ENCODE results near the gene CORO6.

CORO6 gene

DNA sequence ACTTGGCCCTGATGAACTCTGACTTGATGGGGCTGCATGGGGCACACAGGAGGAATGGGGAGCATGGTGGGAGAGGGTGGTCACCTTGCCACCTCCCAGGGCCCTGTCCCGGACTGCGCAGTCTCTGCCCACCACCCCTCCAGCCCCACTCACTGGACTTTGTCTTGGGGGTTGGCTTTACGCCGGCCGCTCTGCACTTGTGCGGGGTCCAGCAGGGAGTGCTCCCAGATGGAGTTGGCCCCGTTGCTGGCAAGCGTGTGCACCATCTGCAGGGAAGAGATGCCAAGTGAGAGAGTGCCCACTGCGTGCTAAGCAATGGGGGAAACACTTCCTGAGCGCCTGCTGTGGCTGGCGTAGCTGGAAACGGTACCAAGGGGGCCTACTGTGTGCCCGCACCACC, 39.9 kb downstream of the CORO6 start:
- Histone ChIP-seq H3K9ac (ENCODE audit: insufficient read length) (no peak overlapping the region), H3K4me3 (no peak overlapping the region), H3K27ac (no peak overlapping the region), H3K36me3 (ENCODE audit: insufficient read depth, low read length) (peaks cover 3% of the 10 kb centered on the region; the same call in 1 of the 2 replicates), H3K9me3 (ENCODE audit: low read depth, low read length) (no peaks in the 10 kb centered on the region)
- no peak for TF ChIP-seq POLR2AphosphoS5 (IDR thresholded peaks at IDR 0.05; ENCODE audit: borderline replicate concordance, low read depth, low read length)
- no peak for TF ChIP-seq FOXP2 (optimal IDR thresholded peaks at IDR 0.05; ENCODE audit: control extremely low read depth, extremely low read length, insufficient read depth)
- no peak for TF ChIP-seq EZH2 (IDR thresholded peaks at IDR 0.05)
- no peak for DNase-seq (ENCODE audit: low read depth, low spot score)

DNA sequence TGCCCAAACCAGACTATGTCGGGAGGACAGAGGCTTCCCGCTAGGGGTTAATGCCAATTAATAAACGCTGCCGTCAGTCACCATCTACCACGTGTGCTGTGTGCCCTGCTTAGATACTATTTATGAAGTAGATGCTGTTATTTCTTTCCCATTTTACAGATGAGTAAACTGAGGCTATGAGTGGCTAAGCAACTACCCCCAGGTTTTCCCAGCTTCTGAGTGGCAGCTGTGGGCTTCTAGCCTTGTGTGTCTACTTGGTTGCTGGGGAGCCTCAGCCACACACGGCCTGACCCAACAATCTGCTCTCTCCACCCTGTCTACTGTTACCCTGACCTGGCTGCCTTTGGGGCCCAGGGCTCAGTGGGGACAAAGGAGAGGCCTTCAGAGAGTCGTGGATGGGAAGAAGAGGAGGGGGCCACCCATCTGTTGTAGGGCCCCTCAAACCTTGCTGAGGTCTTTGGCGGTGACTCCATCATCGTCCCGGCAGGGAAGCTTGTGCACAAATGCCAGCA, 40.4 kb downstream of the CORO6 start:
- DNase-seq (ENCODE audit: low read depth, low spot score) = no peak
- H3K9me3 ChIP-seq (ENCODE audit: low read depth, low read length) = no peaks in the 10 kb centered on the region
- peaks cover 3% of the 10 kb centered on the region; the same call in 1 of the 2 replicates for H3K36me3 ChIP-seq (ENCODE audit: insufficient read depth, low read length)
- no peak overlapping the region for H3K9ac ChIP-seq (ENCODE audit: insufficient read length)
- H3K27ac ChIP-seq = no peak overlapping the region
- H3K4me3 ChIP-seq = no peak overlapping the region
- TF ChIP-seq EZH2 (IDR thresholded peaks at IDR 0.05) (no peak), FOXP2 (optimal IDR thresholded peaks at IDR 0.05; ENCODE audit: control extremely low read depth, extremely low read length, insufficient read depth) (no peak), POLR2AphosphoS5 (IDR thresholded peaks at IDR 0.05; ENCODE audit: borderline replicate concordance, low read depth, low read length) (no peak)

DNA sequence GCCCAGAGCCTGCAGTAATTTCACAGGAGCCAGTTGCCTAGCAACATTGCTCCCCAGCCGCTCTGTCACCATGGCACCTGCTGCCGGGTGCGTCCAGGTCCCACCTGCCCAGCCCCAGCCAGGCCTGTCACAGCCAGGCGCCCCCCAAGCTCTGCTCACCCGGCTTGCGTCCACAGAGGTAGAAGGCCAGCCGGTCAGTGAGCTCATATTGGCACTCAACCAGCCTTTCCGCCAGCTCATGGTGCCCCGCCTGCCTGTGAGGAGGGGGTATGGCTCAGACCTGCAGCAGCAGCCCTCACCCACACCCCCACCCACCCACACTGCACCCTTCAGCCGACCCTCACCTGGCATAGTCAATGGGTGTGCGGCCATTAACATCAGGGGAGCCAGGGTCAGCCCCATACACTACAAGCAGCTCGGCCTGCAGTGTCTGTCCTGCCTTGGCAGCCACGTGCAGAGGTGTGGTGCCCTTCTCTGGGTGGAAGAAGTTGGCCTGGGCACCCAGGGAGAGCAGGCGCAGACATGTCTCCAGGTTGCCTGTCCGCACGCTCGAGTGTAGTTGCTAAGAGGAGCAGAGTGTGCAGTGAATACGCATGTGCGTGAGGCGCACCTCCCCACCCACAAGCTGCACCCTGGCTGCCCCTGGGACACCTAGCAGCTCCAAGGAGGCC, 41.0 kb downstream of the CORO6 start:
- H3K9ac ChIP-seq (ENCODE audit: insufficient read length) = no peak overlapping the region
- no peak overlapping the region for H3K4me3 ChIP-seq
- no peaks in the 10 kb centered on the region for H3K9me3 ChIP-seq (ENCODE audit: low read depth, low read length)
- H3K36me3 ChIP-seq (ENCODE audit: insufficient read depth, low read length) = peaks cover 3% of the 10 kb centered on the region; the same call in 1 of the 2 replicates
- no peak overlapping the region for H3K27ac ChIP-seq
- no peak for DNase-seq (ENCODE audit: low read depth, low spot score)
- TF ChIP-seq EZH2 (IDR thresholded peaks at IDR 0.05) = no peak
- no peak for TF ChIP-seq FOXP2 (optimal IDR thresholded peaks at IDR 0.05; ENCODE audit: control extremely low read depth, extremely low read length, insufficient read depth)

DNA sequence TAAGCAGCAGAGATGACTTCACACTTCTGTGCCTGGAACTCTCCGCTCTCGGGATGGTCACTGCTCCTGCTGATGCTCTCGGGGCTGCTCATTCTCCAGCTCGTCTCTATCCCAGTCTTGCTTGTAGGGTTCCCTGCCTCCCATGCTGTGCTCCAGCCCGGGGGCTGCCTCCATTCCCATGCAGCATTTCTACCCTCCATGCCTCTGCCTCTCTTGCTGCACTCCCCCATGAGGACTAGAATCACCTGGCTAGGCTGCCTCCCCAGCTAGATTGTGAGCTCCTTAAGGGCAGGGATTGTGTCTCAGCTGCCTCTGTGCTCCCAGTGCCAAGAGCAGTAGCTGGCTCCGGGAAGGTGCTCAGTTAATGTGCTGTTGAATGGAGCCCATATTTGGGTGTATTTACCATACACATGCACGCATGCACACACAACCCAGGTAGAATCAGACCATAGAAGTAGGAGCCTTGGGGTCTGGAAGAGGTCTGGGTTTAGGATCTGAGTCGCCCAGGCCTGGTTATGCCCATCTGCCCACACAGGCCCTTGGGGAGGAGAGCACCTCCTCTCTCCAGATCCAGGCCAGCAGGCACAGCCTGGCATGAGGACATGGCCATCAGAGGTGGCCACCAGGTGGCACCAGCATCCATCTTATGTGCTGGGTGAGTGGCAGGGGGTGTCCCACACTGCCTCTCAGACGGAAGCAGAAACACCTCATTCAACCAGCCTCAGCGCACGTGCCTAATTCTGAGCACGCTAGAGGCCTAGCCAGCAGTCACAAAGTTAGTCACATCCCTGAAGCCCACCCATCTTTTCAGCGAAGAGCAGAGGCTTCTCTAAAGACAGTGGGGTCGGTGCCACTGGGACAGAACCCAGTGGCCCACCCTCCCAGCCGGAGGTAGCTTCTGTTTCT, 42.6 kb downstream of the CORO6 start:
- no peaks in the 10 kb centered on the region for H3K9me3 ChIP-seq (ENCODE audit: low read depth, low read length)
- no peak overlapping the region for H3K27ac ChIP-seq
- no peak overlapping the region for H3K4me3 ChIP-seq
- no peak for TF ChIP-seq EZH2 (IDR thresholded peaks at IDR 0.05)
- no peak for TF ChIP-seq POLR2AphosphoS5 (IDR thresholded peaks at IDR 0.05; ENCODE audit: borderline replicate concordance, low read depth, low read length)
- TF ChIP-seq FOXP2 (optimal IDR thresholded peaks at IDR 0.05; ENCODE audit: control extremely low read depth, extremely low read length, insufficient read depth) = no peak
- H3K9ac ChIP-seq (ENCODE audit: insufficient read length) = no peak overlapping the region
- no peak for DNase-seq (ENCODE audit: low read depth, low spot score)
- H3K36me3 ChIP-seq (ENCODE audit: insufficient read depth, low read length) = peaks cover 10% of the 10 kb centered on the region; the same call in 1 of the 2 replicates

DNA sequence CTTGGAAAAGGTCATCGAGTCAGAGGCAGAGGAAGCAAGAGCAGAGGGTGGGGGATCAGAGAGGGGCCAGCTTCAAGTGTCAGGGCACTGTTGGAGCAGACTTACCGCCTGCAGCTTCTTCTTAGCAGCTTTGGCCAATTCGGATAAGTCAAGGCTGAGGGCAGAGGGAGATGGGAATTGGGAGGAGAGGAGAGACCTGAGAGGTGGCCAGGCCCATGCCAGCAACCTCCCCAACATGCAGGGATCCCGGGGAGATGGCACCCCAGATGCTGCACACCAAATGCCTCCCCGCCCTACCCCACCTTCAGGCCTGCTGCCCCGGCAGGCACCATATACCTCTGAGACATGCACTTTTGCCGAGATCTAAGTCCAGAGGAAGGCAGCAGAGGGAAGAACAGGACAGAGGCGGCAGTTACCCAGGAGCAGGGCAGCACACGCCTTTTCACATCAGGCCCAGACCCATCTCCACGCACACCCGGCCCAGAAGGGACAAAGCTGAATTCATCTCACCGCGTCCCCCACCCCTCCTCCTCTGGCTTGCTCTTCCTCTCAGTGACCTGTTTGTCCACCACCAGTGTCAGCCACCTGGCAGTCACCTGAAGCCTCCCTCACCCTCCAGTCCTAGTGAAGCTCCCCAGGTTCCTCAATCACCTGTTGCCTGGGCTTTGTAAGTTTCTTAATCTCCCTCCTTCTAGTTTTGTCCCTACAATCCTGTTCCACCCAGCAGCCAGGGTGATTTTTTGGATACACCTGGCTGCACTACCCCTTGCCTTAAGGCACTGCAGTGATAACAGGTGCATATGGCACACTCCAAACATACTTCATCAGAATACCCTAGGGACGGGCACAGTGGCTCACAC, 43.9 kb downstream of the CORO6 start:
- H3K9me3 ChIP-seq (ENCODE audit: low read depth, low read length) = no peaks in the 10 kb centered on the region
- H3K9ac ChIP-seq (ENCODE audit: insufficient read length) = no peak overlapping the region
- no peak overlapping the region for H3K4me3 ChIP-seq
- no peak overlapping the region for H3K27ac ChIP-seq
- no peak for DNase-seq (ENCODE audit: low read depth, low spot score)
- H3K36me3 ChIP-seq (ENCODE audit: insufficient read depth, low read length) = peaks cover 10% of the 10 kb centered on the region; the same call in 1 of the 2 replicates
- TF ChIP-seq POLR2AphosphoS5 (IDR thresholded peaks at IDR 0.05; ENCODE audit: borderline replicate concordance, low read depth, low read length) (no peak), FOXP2 (optimal IDR thresholded peaks at IDR 0.05; ENCODE audit: control extremely low read depth, extremely low read length, insufficient read depth) (no peak), EZH2 (IDR thresholded peaks at IDR 0.05) (no peak)

DNA sequence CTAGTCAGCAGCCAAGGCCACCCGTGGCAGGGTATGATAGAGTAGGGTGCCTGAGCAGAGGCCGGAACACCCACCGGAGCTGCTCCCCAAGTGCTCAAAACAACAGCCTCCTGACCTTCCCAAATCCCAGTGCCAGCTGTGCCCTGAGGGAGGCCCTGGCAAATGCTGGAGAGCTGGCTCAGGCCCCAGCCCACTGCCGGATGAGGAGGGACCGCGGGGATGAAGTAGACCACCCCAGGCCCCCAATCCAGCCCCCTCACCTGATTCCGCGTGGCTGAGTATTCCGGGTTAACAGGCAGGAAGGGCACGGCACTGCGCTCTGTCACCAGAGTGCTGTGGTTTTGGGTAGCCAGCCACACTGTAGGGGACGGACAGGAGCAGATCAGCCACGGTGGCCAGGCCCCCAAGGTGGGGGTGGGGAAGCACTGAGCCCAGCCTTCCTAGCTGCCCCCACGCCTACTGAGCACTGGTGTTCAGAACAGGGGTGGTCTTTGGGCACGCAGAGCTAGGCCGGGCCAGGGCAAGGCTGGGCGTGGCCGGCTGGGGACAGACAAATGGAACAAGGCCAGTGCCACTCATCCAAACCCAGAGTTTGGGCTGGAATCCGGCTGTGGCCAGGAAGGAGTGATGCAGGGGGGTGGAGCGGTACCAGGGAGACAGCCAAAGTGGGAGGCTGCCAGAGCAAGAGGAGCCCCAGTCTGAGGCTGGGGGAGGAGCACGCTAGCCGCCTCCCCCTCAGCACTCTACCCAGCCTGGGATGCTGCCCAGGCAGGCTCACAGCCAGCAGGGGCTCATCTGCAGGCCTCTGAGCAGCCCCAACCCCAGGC, 45.1 kb downstream of the CORO6 start:
- peaks cover 10% of the 10 kb centered on the region; the same call in 1 of the 2 replicates for H3K36me3 ChIP-seq (ENCODE audit: insufficient read depth, low read length)
- no peak overlapping the region for H3K4me3 ChIP-seq
- TF ChIP-seq EZH2 (IDR thresholded peaks at IDR 0.05) (no peak), POLR2AphosphoS5 (IDR thresholded peaks at IDR 0.05; ENCODE audit: borderline replicate concordance, low read depth, low read length) (no peak), FOXP2 (optimal IDR thresholded peaks at IDR 0.05; ENCODE audit: control extremely low read depth, extremely low read length, insufficient read depth) (no peak)
- no peak overlapping the region for H3K9ac ChIP-seq (ENCODE audit: insufficient read length)
- H3K27ac ChIP-seq = no peak overlapping the region
- DNase-seq (ENCODE audit: low read depth, low spot score) = no peak
- H3K9me3 ChIP-seq (ENCODE audit: low read depth, low read length) = no peaks in the 10 kb centered on the region

DNA sequence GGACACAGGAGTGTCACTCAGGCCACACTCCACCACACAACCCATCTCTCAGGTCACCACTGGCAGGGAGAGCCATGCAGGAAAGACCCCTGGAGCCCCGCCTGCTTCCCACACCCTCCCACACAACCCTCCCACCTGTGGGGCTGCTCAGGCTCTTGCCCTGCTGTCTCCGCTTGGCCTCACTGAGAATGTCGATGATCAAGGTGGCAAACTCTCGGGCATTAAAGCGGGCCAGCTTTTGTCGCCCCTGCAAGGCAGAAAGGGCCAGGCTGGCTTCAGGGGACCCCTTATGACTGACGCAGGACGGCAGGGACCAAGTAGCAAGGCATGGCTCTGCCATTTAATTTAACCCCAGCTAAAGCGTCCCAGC, 45.7 kb downstream of the CORO6 start:
- Histone ChIP-seq H3K4me3 (no peak overlapping the region), H3K27ac (no peak overlapping the region), H3K36me3 (ENCODE audit: insufficient read depth, low read length) (peaks cover 8% of the 10 kb centered on the region; the same call in 1 of the 2 replicates), H3K9ac (ENCODE audit: insufficient read length) (no peak overlapping the region), H3K9me3 (ENCODE audit: low read depth, low read length) (no peaks in the 10 kb centered on the region)
- no peak for DNase-seq (ENCODE audit: low read depth, low spot score)
- TF ChIP-seq POLR2AphosphoS5 (IDR thresholded peaks at IDR 0.05; ENCODE audit: borderline replicate concordance, low read depth, low read length) = no peak
- TF ChIP-seq FOXP2 (optimal IDR thresholded peaks at IDR 0.05; ENCODE audit: control extremely low read depth, extremely low read length, insufficient read depth) = no peak
- no peak for TF ChIP-seq EZH2 (IDR thresholded peaks at IDR 0.05)
